WTC11 (cell line): ENCODE data around the gene EBPL.

Experiments
- CREB1 ChIP-seq: sonication (generic); formaldehyde crosslinking; IDR thresholded peaks from 2 replicates; pipeline ENCODE4 v1.8.0; 2023; ENCODE audit warnings: mild to moderate bottlenecking, missing genetic modification reagents
- CTCF ChIP-seq: fragments of 200-600 bp; IDR thresholded peaks from 2 replicates; pipeline ENCODE4 v1.8.0; 2022; ENCODE audit warnings: antibody characterized with exemption
- ESRRA ChIP-seq: sonication (generic); formaldehyde crosslinking; IDR thresholded peaks from 2 replicates; pipeline ENCODE4 v1.8.1; 2022; ENCODE audit warnings: mild to moderate bottlenecking, missing genetic modification reagents, borderline replicate concordance
- IRF2 ChIP-seq: sonication (generic); formaldehyde crosslinking; IDR thresholded peaks from 2 replicates; pipeline ENCODE4 v1.8.0; 2022; ENCODE audit warnings: low read depth, missing genetic modification reagents, borderline replicate concordance
- NR2C2 ChIP-seq: sonication (generic); formaldehyde crosslinking; IDR thresholded peaks from 2 replicates; pipeline ENCODE4 v1.8.0; 2022; ENCODE audit warnings: mild to moderate bottlenecking, missing genetic modification reagents
- NR3C1 ChIP-seq: sonication (generic); formaldehyde crosslinking; conservative IDR thresholded peaks from 2 replicates; pipeline ENCODE4 v1.8.1; 2023; ENCODE audit warnings: low read depth, mild to moderate bottlenecking, missing genetic modification reagents
- TEAD4 ChIP-seq: sonication (generic); formaldehyde crosslinking; IDR thresholded peaks from 2 replicates; pipeline ENCODE4 v1.8.0; 2022; ENCODE audit warnings: mild to moderate bottlenecking, missing genetic modification reagents
- USF2 ChIP-seq: sonication (generic); formaldehyde crosslinking; IDR thresholded peaks from 2 replicates; pipeline ENCODE4 v1.8.1; 2023; ENCODE audit warnings: mild to moderate bottlenecking, missing genetic modification reagents, moderate library complexity
- ZNF671 ChIP-seq: fragments of 250-450 bp; sonication (Bioruptor Pico); IDR thresholded peaks from 2 replicates; pipeline ENCODE4 v1.8.0; 2021; ENCODE audit warnings: mild to moderate bottlenecking

- TF ChIP-seq NR2C2 (CRISPR knock-in tag), result no peak
- no peak for TF ChIP-seq TEAD4 (CRISPR knock-in tag)
- no peak for TF ChIP-seq IRF2 (CRISPR knock-in tag)
- TF ChIP-seq NR3C1, result no peak
- no peak for TF ChIP-seq CTCF
- TF ChIP-seq ESRRA (CRISPR knock-in tag), result no peak
- TF ChIP-seq USF2 (CRISPR knock-in tag), result no peak
- no peak for TF ChIP-seq ZNF671 (CRISPR knock-in tag)
- no peak for TF ChIP-seq CREB1 (CRISPR knock-in tag)
Measured at GRCh38 chr13:49622174-49622946, 68.9 kb downstream of the EBPL start.
